ENCODE measurements around the gene TMEM37. TPM values are rescaled to one million over a fixed set of nuclear protein-coding genes. Genes with fewer than 3 reads are reported as not detected.

The TMEM37 gene
- total RNA-seq, 1 donor from 2014 or later = 0.51 TPM

DNA sequence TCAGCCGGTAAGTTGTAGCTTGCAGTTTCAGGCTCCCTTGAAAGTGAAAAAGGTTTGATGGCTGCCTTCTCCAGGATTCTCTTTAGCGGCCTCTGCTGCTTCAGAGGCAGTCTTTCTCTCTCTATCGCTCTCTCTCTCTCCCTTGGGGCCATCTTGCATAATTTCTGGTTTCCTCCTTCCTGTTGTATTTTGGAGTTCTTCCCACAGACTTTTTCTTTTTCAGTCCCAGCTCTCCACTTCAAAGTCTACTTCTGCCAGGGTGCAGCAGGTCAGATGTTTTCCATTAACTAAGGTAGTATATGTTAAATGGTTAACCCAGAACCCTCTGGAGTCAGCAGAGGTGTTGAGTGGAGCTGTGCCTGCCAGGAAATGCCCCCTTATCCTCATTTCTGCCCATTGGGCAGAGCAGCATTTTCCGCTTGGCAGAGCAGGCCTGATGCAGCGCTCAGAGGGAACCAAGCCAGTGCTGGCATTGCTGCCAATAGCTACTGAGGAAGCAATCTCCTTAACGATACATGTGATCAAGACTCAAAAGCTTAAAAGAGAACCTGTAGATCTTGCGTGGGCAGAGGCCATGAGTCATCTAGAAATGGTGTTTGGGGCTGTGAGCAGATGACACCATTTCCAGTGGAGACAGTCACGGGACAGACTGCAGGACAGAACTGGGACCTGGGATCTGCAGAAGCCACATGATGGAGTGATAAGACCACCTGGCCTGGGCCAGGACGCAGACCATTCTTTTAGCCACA is 44.1 kb upstream of the TMEM37 start:
- ATAC-seq (ENCODE audit: low read depth) = peak; percentile 37

DNA sequence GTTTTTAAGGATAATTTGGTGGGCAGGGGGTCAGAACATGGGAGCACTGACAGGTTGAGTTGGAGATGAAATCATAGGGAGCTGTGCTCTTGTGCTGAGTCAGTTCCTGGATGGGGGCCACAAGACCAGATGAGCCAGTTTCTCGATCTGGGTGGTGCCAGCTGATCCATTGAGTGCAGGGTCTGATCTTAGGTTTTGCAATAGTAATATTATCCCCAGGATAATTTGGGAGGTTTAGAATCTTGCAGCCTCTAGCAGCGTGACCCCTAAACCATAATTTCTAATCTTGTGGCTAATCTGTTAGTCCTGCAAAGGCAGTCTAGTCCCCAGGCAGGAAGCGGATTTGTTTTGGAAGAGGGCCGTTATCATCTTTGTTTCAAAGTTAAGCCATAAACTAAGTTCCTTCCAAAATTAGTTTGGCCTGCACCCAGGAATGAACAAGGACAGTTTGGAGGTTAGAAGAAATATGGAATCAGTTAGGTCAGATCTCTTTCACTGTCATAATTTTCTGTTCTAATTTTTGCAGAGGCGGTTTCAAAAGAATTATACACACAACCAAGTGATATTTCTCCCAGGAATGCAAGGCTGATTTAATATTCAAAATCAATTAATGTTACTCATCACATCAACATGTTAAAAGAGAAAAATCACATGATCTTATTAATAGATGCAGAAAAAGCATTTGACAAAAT is 41.9 kb upstream of the TMEM37 start:
- Mint-ChIP-seq H3K27me3 (peaks cover 5% of the 10 kb centered on the region), H3K4me1 (peaks cover 7% of the 10 kb centered on the region), H3K4me3 (no peak overlapping the region), H3K9me3 (no peaks in the 10 kb centered on the region), H3K27ac (no peak overlapping the region), H3K36me3 (ENCODE audit: low read depth) (no peaks in the 10 kb centered on the region)
- ChIA-PET POLR2A (no interaction called here), CTCF (no interaction called here)
- no peak for ATAC-seq (ENCODE audit: low read depth)
- intact Hi-C loops (cut with micrococcal nuclease) = no loop called here
- DNase-seq = no peak
- TF ChIP-seq, protein P1, sequence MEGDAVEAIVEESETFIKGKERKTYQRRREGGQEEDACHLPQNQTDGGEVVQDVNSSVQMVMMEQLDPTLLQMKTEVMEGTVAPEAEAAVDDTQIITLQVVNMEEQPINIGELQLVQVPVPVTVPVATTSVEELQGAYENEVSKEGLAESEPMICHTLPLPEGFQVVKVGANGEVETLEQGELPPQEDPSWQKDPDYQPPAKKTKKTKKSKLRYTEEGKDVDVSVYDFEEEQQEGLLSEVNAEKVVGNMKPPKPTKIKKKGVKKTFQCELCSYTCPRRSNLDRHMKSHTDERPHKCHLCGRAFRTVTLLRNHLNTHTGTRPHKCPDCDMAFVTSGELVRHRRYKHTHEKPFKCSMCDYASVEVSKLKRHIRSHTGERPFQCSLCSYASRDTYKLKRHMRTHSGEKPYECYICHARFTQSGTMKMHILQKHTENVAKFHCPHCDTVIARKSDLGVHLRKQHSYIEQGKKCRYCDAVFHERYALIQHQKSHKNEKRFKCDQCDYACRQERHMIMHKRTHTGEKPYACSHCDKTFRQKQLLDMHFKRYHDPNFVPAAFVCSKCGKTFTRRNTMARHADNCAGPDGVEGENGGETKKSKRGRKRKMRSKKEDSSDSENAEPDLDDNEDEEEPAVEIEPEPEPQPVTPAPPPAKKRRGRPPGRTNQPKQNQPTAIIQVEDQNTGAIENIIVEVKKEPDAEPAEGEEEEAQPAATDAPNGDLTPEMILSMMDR (IDR thresholded peaks at IDR 0.05) = no peak

More for the DNA sequence above, 44.1 kb upstream of the TMEM37 start:
- Mint-ChIP-seq H3K9me3 (no peaks in the 10 kb centered on the region), H3K27me3 (peaks cover 5% of the 10 kb centered on the region), H3K4me3 (no peak overlapping the region), H3K36me3 (ENCODE audit: low read depth) (no peaks in the 10 kb centered on the region), H3K27ac (no peak overlapping the region), H3K4me1 (peaks cover 7% of the 10 kb centered on the region)
- intact Hi-C loops (cut with micrococcal nuclease) = no loop called here
- CTCF ChIA-PET = no interaction called here
- no peak for DNase-seq
- TF ChIP-seq, protein P1 (IDR thresholded peaks at IDR 0.05) = no peak
- POLR2A ChIA-PET = interaction anchor here (1.1 kb wide), 1 partner anchor 20 kb away, joined by 9 read pairs; the partner anchor contains the start of genes C2orf76 and DBI

DNA sequence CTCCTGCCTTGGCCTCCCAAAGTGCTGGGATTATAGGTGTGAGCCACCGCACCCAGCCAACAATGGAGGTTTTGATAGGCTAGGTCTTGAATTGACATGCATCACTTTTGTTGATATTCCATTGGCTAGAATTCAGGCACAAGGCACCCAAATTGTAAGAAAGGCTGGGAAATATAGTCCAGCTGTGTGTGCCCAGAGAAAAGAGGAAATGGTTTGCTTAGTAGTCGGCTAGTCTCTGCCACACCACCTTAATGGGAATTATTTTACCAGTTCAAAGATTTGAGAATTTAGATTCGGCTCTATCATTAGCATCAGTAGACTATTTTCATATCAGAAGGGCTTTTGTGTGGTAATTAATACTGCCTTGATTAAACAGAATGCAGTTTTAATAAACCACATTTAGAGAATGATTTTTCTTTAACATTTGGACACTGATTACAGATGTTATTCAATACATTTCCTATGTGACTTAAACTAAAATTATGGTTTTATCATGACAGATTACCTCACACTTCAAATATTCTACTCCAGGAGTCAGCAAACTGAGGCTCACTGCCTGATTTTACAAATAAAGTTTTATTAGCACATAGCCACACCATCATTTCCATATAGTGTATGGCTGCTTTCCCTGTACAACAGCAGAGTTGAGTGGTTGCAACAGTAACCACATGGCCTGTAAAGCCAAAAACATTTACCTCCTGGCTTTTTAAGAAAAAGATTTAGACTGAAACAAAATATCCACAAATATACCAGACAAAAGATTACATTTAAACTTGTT is 37.5 kb upstream of the TMEM37 start:
- TF ChIP-seq, protein P1 (IDR thresholded peaks at IDR 0.05) = no peak
- intact Hi-C loops (cut with micrococcal nuclease) = no loop called here
- POLR2A ChIA-PET = no interaction called here
- no peak for DNase-seq
- CTCF ChIA-PET = no interaction called here
- Mint-ChIP-seq H3K4me3 (no peak overlapping the region), H3K4me1 (no peaks in the 10 kb centered on the region), H3K27ac (no peak overlapping the region), H3K27me3 (peaks cover 3% of the 10 kb centered on the region), H3K9me3 (no peaks in the 10 kb centered on the region), H3K36me3 (ENCODE audit: low read depth) (no peaks in the 10 kb centered on the region)
- ATAC-seq (ENCODE audit: low read depth) = no peak

- Mint-ChIP-seq H3K4me1 (no peaks in the 10 kb centered on the region), H3K9me3 (no peaks in the 10 kb centered on the region), H3K36me3 (ENCODE audit: low read depth) (no peaks in the 10 kb centered on the region), H3K27ac (no peak overlapping the region), H3K27me3 (peaks cover 13% of the 10 kb centered on the region), H3K4me3 (no peak overlapping the region)
- ATAC-seq (ENCODE audit: low read depth) (no peak), DNase-seq (no peak)
- CTCF ChIA-PET = no interaction called here
- intact Hi-C loops (cut with micrococcal nuclease) = no loop called here
- POLR2A ChIA-PET = no interaction called here
- TF ChIP-seq, protein P1 (IDR thresholded peaks at IDR 0.05) = no peak
Measured at GRCh38 chr2:119397196-119397595, 34.5 kb upstream of the TMEM37 start.

DNA sequence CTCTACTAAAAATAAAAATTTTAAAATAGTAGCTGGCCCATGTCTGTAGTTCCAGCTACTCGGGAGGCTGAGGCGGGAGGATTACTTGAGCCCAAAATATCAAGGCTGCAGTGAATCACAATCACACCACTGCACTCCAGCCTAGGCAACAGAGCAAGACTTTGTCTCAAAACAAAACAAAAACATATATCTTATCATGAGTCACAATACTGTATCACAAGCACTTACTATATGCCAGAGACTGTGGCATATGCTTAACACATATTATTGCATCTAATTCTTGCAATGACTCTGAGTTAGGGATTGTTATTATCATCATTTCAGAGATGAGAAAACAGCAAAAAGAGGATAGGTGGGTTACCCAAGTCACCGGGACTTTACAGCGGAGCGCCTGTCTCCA is 29.5 kb upstream of the TMEM37 start:
- no peaks in the 10 kb centered on the region for H3K9me3 Mint-ChIP-seq
- peaks cover 13% of the 10 kb centered on the region for H3K27me3 Mint-ChIP-seq
- no peak for DNase-seq
- no peak for ATAC-seq (ENCODE audit: low read depth)
- TF ChIP-seq, protein P1 (IDR thresholded peaks at IDR 0.05) = no peak
- CTCF ChIA-PET = interaction anchor here (9.4 kb wide), 1 partner anchor 75 kb away, joined by 102 read pairs; no protein-coding TSS in a partner anchor
- no peak overlapping the region for H3K4me3 Mint-ChIP-seq
- intact Hi-C loops (cut with micrococcal nuclease) = no loop called here
- no peaks in the 10 kb centered on the region for H3K4me1 Mint-ChIP-seq
- H3K36me3 Mint-ChIP-seq (ENCODE audit: low read depth) = no peaks in the 10 kb centered on the region
- H3K27ac Mint-ChIP-seq = no peak overlapping the region
- POLR2A ChIA-PET = no interaction called here

All from activated B cell treated with CpG ODN at 0.5 μM for 24 hours (primary cell).